NB4 (cell line): ENCODE results near the gene TTC34.

Source experiments
- MYC ChIP-seq: IDR thresholded peaks from 2 replicates; pipeline ENCODE4 v1.6.1; 2011; ENCODE audit warnings: low read depth, low read length
- POLR2A ChIP-seq: IDR thresholded peaks from 2 replicates; pipeline ENCODE4 v1.6.1; 2011; ENCODE audit warnings: mild to moderate bottlenecking; ENCODE audit not compliant: insufficient read length; ENCODE audit errors: extremely low read depth
- TF ChIP-seq, protein P1 (sequence below): IDR thresholded peaks from one replicate; pipeline ENCODE4 v1.5.1; 2012; ENCODE audit warnings: low read depth, low read length

- TF ChIP-seq, protein P1, sequence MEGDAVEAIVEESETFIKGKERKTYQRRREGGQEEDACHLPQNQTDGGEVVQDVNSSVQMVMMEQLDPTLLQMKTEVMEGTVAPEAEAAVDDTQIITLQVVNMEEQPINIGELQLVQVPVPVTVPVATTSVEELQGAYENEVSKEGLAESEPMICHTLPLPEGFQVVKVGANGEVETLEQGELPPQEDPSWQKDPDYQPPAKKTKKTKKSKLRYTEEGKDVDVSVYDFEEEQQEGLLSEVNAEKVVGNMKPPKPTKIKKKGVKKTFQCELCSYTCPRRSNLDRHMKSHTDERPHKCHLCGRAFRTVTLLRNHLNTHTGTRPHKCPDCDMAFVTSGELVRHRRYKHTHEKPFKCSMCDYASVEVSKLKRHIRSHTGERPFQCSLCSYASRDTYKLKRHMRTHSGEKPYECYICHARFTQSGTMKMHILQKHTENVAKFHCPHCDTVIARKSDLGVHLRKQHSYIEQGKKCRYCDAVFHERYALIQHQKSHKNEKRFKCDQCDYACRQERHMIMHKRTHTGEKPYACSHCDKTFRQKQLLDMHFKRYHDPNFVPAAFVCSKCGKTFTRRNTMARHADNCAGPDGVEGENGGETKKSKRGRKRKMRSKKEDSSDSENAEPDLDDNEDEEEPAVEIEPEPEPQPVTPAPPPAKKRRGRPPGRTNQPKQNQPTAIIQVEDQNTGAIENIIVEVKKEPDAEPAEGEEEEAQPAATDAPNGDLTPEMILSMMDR = no peak
- no peak for TF ChIP-seq MYC
- no peak for TF ChIP-seq POLR2A
Measured at GRCh38 chr1:2610036-2610959, 191.2 kb downstream of the TTC34 start.
